ENCODE results near the gene ART4.

The ART4 gene

DNA sequence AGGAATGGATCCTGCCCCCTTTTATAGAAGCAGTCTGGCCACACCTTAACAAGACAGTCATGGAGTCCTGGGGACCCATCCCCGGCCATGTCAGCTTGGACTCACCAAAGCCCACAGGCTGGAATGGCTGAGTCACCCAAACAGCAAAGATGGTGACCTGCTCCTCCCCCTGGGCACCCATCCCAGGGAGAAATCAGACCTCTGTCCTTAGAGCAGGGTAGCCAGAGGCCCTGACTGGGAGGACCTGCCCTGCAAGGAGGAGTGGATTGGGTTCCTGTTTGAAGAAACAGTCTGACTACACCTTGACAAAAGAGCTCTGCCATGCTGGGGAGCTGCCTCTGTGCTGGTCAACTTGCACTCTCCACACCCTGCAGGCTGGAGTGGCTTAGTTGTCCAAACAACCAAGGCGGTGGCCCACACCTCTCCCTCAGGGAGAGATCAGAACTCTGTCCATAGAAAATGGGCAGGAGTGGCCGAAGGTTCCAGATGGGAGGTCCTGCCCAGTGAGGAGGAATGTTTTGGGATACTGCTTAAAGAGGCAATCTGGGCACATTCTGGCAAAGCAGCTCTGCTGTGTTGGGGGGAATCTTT lies 25.7 kb upstream of the ART4 start:
- no peaks in the 10 kb centered on the region for H3K36me3 ChIP-seq

GRCh38 chr12:14860490-14860889 lies 17.2 kb upstream of the ART4 start:
- Histone ChIP-seq H3K27ac (no peak overlapping the region), H3K4me3 (no peak overlapping the region), H3K27me3 (no peaks in the 10 kb centered on the region), H3K36me3 (no peaks in the 10 kb centered on the region), H3K9me3 (peaks cover 0 to 21% (median 3%) of the 10 kb centered on the region in 3 donors), H3K4me1 (no peaks in the 10 kb centered on the region)
- intact Hi-C loops (cut with DNase I; ENCODE audit: low total_unique reads) = no loop called here
- no peak for DNase-seq
- TF ChIP-seq, protein P1, sequence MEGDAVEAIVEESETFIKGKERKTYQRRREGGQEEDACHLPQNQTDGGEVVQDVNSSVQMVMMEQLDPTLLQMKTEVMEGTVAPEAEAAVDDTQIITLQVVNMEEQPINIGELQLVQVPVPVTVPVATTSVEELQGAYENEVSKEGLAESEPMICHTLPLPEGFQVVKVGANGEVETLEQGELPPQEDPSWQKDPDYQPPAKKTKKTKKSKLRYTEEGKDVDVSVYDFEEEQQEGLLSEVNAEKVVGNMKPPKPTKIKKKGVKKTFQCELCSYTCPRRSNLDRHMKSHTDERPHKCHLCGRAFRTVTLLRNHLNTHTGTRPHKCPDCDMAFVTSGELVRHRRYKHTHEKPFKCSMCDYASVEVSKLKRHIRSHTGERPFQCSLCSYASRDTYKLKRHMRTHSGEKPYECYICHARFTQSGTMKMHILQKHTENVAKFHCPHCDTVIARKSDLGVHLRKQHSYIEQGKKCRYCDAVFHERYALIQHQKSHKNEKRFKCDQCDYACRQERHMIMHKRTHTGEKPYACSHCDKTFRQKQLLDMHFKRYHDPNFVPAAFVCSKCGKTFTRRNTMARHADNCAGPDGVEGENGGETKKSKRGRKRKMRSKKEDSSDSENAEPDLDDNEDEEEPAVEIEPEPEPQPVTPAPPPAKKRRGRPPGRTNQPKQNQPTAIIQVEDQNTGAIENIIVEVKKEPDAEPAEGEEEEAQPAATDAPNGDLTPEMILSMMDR (IDR thresholded peaks at IDR 0.05) = no peak

More for the DNA sequence above, 25.7 kb upstream of the ART4 start:
- no peaks in the 10 kb centered on the region for H3K9me3 ChIP-seq
- no peak for DNase-seq
- no peaks in the 10 kb centered on the region for H3K4me1 ChIP-seq
- intact Hi-C loops (cut with DNase I; ENCODE audit: low total_unique reads) = no loop called here
- no peaks in the 10 kb centered on the region for H3K27me3 ChIP-seq
- no peak overlapping the region for H3K27ac ChIP-seq
- H3K4me3 ChIP-seq = no peak overlapping the region
- TF ChIP-seq, protein P1 (IDR thresholded peaks at IDR 0.05) = no peak

DNA sequence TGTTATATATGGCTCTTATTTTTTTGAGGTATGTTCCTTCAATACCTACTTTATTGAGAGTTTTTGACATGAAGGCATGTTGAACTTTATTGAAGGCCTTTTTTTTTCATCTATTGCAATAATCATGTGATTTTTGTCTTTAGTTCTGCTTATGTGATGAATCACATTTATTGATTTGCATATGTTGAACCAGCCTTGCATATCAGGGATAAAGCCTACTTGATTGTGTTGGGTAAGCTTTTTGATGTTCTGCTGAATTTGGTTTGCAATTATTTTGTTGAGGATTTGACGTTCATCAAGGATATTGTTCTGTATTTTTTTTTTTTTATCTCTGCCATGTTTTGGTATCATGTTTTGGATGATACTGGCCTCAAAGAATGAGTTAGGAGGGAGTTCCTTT lies 15.2 kb upstream of the ART4 start:
- intact Hi-C loops (cut with DNase I; ENCODE audit: low total_unique reads) = no loop called here

DNA sequence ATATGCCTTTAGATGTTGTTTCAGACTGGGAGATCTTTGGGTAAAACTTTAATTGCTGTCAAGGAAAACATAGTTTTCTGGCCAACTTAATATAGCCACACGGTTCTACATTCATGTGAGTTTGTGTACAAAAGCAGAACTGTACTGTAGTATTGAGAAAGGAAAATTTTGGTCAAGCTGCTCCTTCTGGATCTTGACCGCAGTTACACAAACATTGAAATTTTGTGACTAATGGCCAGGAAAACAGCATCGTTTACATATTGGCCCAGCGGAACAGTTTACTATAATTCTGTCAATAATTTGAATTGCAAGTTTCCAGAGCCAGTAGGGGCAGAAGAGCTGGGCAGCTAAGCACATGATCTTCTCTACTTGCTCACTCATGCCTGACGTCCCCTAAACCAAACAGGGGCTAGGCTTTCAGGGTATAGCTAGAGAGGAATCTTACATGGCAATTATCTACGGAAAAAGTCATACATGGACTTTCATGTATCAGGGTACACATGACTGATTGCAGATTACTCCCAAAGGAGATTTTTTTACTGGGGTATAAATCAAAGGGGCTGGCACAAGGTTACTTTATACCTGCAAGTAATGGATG lies 11.4 kb upstream of the ART4 start:
- DNase-seq = no peak
- Histone ChIP-seq H3K36me3 (no peaks in the 10 kb centered on the region), H3K27ac (peak overlapping the region; percentile 23 to 31), H3K9me3 (peaks cover 0 to 4% (median 0%) of the 10 kb centered on the region in 3 donors), H3K4me1 (peaks cover 0 to 21% (median 10%) of the 10 kb centered on the region in 4 donors), H3K4me3 (no peak overlapping the region), H3K27me3 (no peaks in the 10 kb centered on the region)
- intact Hi-C loops (cut with DNase I; ENCODE audit: low total_unique reads) = no loop called here
- TF ChIP-seq, protein P1 (IDR thresholded peaks at IDR 0.05) = no peak

More for the DNA sequence above, 15.2 kb upstream of the ART4 start:
- Histone ChIP-seq H3K4me1 (peaks cover 0 to 15% (median 10%) of the 10 kb centered on the region in 4 donors), H3K27me3 (no peaks in the 10 kb centered on the region), H3K9me3 (peaks cover 0 to 21% (median 3%) of the 10 kb centered on the region in 3 donors), H3K4me3 (no peak overlapping the region), H3K36me3 (no peaks in the 10 kb centered on the region), H3K27ac (no peak overlapping the region)
- TF ChIP-seq, protein P1 (IDR thresholded peaks at IDR 0.05) = no peak
- DNase-seq = no peak

DNA sequence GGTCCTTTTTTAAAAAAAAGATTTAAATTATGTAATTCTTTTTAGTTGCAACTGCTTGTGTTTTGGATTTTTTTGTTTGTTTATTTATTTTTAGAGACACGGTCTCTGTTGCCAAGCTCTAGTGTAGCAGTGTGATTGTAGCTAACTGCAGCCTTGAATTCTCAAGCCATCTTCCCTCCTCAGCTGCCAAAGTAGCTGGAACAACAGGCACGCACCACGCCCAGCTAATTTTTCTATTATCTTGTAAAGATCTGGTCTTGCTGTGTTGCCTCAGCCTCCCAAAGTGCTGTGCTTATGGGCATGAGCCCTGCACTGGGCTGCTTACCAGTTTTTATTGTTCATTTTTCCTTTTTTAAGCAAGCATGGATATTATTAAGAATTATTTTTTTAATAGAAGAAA lies 10.6 kb upstream of the ART4 start:
- Histone ChIP-seq H3K4me3 (no peak overlapping the region), H3K9me3 (no peaks in the 10 kb centered on the region), H3K27ac (peak overlapping the region in 1 of 2 donors; percentile 23), H3K4me1 (peaks cover 0 to 28% (median 12%) of the 10 kb centered on the region in 4 donors), H3K36me3 (no peaks in the 10 kb centered on the region), H3K27me3 (no peaks in the 10 kb centered on the region)
- TF ChIP-seq, protein P1 (IDR thresholded peaks at IDR 0.05) = no peak
- peak in 1 of 2 donors; percentile 37 for DNase-seq
- intact Hi-C loops (cut with DNase I; ENCODE audit: low total_unique reads) = no loop called here
